Activated naive CD8-positive, alpha-beta T cell treated with anti-CD3 and anti-CD28 coated beads, Interleukin-2, amount 50 U/mL, for 16 hours (primary cell): ENCODE measurements around the gene ATP5F1A.

Experiments used
- DNase-seq: peaks from one replicate; pipeline ENCODE4 v3.0.0-alpha.2; 2020; ENCODE audit warnings: low read depth, low spot score

ATP5F1A gene

GRCh38 chr18:46073474-46074331 is 24.4 kb downstream of the ATP5F1A start:
- DNase-seq: peak; percentile 30

- no peak for DNase-seq
Measured at GRCh38 chr18:46072959-46073358, 25.1 kb downstream of the ATP5F1A start.

- no peak for DNase-seq
Measured at GRCh38 chr18:46072376-46072867, 25.7 kb downstream of the ATP5F1A start.

- peak; percentile 29 for DNase-seq
Measured at GRCh38 chr18:46071653-46072375, 26.3 kb downstream of the ATP5F1A start, which contains the start of gene PSTPIP2. Gene PSTPIP2 (minus strand): TSS chr18:46072260. CDS start chr18:46072188, 72 bp downstream.

- no peak for DNase-seq
Measured at GRCh38 chr18:46070815-46071652, 27.1 kb downstream of the ATP5F1A start.

- DNase-seq: no peak
Measured at GRCh38 chr18:46070232-46070631, 27.9 kb downstream of the ATP5F1A start.

- DNase-seq: no peak
Measured at GRCh38 chr18:46069524-46069923, 28.6 kb downstream of the ATP5F1A start.

- DNase-seq: no peak
Measured at GRCh38 chr18:46068763-46069162, 29.3 kb downstream of the ATP5F1A start.

- DNase-seq: no peak
Measured at GRCh38 chr18:46067438-46068007, 30.6 kb downstream of the ATP5F1A start.

- DNase-seq: no peak
Measured at GRCh38 chr18:46062781-46063180, 35.3 kb downstream of the ATP5F1A start.

GRCh38 chr18:46061796-46062195 is 36.3 kb downstream of the ATP5F1A start:
- DNase-seq: no peak

GRCh38 chr18:46061387-46061786 is 36.7 kb downstream of the ATP5F1A start:
- no peak for DNase-seq

GRCh38 chr18:46060359-46060841 is 37.7 kb downstream of the ATP5F1A start:
- DNase-seq: no peak

- DNase-seq: no peak
Measured at GRCh38 chr18:46055838-46056230, 42.3 kb downstream of the ATP5F1A start.

- DNase-seq: no peak
Measured at GRCh38 chr18:46054956-46055837, 42.9 kb downstream of the ATP5F1A start.

- no peak for DNase-seq
Measured at GRCh38 chr18:46053368-46054095, 44.6 kb downstream of the ATP5F1A start.

GRCh38 chr18:46051731-46052461 is 46.2 kb downstream of the ATP5F1A start:
- no peak for DNase-seq

- no peak for DNase-seq
Measured at GRCh38 chr18:46050268-46050667, 47.8 kb downstream of the ATP5F1A start.

GRCh38 chr18:46048641-46049040 is 49.5 kb downstream of the ATP5F1A start:
- no peak for DNase-seq
